Right lobe of liver (tissue), 4 donors: Measurements from ENCODE around the gene SLC38A5.

Experiments used
- POLR2A ChIP-seq: fragments of 450-650 bp; IDR thresholded peaks from one replicate; pipeline ENCODE4 v1.6.1; 2017; ENCODE audit warnings: antibody characterized with exemption, mild to moderate bottlenecking
- TF ChIP-seq, protein P1 (sequence below), 4 donors: fragments of 200-600 bp in 3 of 4; fragments of 450-650 bp in 1 of 4; IDR thresholded peaks; one replicate each; pipeline versions ENCODE4 v1.5.1 to v1.8.0; 2016 to 2022; ENCODE audit warnings: antibody characterized with exemption in 4 of 4, mild to moderate bottlenecking in 2 of 4
- donor health status: DM: no; HTN: no; CAD: no.
- donor health status: DM: no; HTN: no; CAD: no.
- donor health status: DM: no; HTN: yes; CAD: no.

DNA sequence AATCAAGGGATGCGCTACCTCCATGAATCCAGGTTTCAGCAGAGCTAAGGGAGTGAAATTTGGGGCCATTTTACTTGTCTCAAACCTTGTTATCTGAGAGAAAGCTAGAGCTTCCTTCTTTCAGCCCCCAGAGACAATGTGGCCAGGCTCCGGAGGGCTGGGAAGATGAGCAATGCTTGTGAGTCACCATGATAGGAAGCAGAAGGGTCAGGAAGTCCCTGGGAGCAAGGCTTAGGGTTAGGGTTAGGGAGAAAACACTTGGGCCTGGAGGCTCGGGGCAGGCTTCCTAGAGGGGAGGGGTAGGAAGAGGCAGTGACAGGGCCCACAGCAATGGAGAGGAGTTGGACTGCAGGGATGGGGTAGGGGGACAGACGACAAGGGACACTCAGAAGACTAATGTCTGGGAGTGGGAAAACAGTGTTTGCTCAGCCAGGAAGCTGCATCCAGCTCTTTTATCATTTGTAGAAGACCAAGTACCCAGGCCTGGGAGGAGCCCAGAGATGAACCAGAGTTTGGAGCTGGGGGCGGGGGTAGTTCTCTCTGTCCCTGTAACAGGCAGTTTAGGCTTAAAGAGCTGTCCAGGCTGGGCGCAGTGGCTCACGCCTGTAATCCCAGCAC lies 22.3 kb upstream of the SLC38A5 start:
- TF ChIP-seq, protein P1, sequence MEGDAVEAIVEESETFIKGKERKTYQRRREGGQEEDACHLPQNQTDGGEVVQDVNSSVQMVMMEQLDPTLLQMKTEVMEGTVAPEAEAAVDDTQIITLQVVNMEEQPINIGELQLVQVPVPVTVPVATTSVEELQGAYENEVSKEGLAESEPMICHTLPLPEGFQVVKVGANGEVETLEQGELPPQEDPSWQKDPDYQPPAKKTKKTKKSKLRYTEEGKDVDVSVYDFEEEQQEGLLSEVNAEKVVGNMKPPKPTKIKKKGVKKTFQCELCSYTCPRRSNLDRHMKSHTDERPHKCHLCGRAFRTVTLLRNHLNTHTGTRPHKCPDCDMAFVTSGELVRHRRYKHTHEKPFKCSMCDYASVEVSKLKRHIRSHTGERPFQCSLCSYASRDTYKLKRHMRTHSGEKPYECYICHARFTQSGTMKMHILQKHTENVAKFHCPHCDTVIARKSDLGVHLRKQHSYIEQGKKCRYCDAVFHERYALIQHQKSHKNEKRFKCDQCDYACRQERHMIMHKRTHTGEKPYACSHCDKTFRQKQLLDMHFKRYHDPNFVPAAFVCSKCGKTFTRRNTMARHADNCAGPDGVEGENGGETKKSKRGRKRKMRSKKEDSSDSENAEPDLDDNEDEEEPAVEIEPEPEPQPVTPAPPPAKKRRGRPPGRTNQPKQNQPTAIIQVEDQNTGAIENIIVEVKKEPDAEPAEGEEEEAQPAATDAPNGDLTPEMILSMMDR (IDR thresholded peaks at IDR 0.05): no peak
- no peak for TF ChIP-seq POLR2A
